Endothelial cell of umbilical vein (primary cell): Measurements from ENCODE around the gene TAMALIN. TPM values are rescaled to one million over a fixed set of nuclear protein-coding genes. Genes with fewer than 3 reads are reported as not detected.
A peak's percentile ranks its signal among the peaks of the same experiment; 100 is the strongest.

ENCODE experiments used
- BruUV-seq: library from RNA; stranded (reverse); fragments of 400-500 nt; replicated peaks from 2 replicates; lab custom pipeline; 2021; lab: Mats Ljungman, UMichigan
- CTCF ChIA-PET: fragments of 300-600, 350-600 bp; sonication (Branson Sonifier 250); formaldehyde crosslinking; loops from one replicate; lab custom pipeline; 2021; ENCODE audit warnings: antibody characterized with exemption, inconsistent platforms; lab: Charles Lee
- POLR2A ChIA-PET: fragments of 300-600, 350-600 bp; sonication (Branson Sonifier 250); formaldehyde crosslinking; loops from one replicate; lab custom pipeline; 2021; ENCODE audit warnings: antibody characterized with exemption, inconsistent platforms; lab: Charles Lee
- DNase-seq: peaks from one replicate; pipeline ENCODE4 v3.0.0-alpha.2; 2011; ENCODE audit warnings: low read depth, low spot score
- FAIRE-seq: peaks from 2 replicates; lab custom pipeline; 2011; peaks lifted over from hg19 to GRCh38; lab: Jason Lieb, UNC
- H2AFZ ChIP-seq: 2 replicates; pipeline ENCODE4 v1.6.0; 2012; ENCODE audit warnings: low read depth, low read length, control low read depth, inconsistent platforms
- H3K27ac ChIP-seq: 2 replicates; pipeline ENCODE4 v1.5.1; 2011; ENCODE audit warnings: low read depth, mild to moderate bottlenecking, control low read depth, low read length, moderate library complexity; ENCODE audit not compliant: insufficient read depth
- H3K27me3 ChIP-seq, 2 experiments: 2 replicates each; pipeline versions ENCODE4 v1.6.0 to v1.6.1; 2011; ENCODE audit warnings: low read length in 2 of 2, mixed read lengths in 1 of 2; ENCODE audit not compliant: control insufficient read depth in 2 of 2, insufficient read depth in 2 of 2
- H3K36me3 ChIP-seq, 2 experiments: 2 replicates in 1 of 2; 3 replicates in 1 of 2; pipeline ENCODE4 v1.5.1; 2011; ENCODE audit warnings: low read length in 2 of 2, mild to moderate bottlenecking in 1 of 2, moderate library complexity in 1 of 2; ENCODE audit not compliant: control insufficient read depth in 2 of 2, insufficient read depth in 2 of 2; ENCODE audit errors: extremely low read depth in 1 of 2
- H3K4me1 ChIP-seq: 3 replicates; pipeline ENCODE4 v1.5.1; 2011; ENCODE audit warnings: mild to moderate bottlenecking, low read length; ENCODE audit not compliant: control insufficient read depth, insufficient read depth; ENCODE audit errors: extremely low read depth
- H3K4me2 ChIP-seq: 2 replicates; pipeline ENCODE4 v1.6.1; 2011; ENCODE audit warnings: low read length, control low read depth, mixed read lengths; ENCODE audit not compliant: insufficient read depth
- H3K4me3 ChIP-seq, 3 experiments: fragments of 200-600 bp in 1 of 3; sonication (generic), shearing (Covaris generic) in 1 of 3; replicated peaks in 1 of 3; 2 replicates each; pipeline ENCODE4 v1.5.1; 2011 to 2016; ENCODE audit warnings: control low read depth in 3 of 3, low read length in 3 of 3, mild to moderate bottlenecking in 2 of 3, inconsistent platforms in 1 of 3, low read depth in 1 of 3, moderate library complexity in 1 of 3; ENCODE audit not compliant: insufficient read depth in 1 of 3
- H3K79me2 ChIP-seq: 2 replicates; pipeline ENCODE4 v1.6.0; 2012; ENCODE audit warnings: low read length, inconsistent platforms; ENCODE audit not compliant: control insufficient read depth, insufficient read depth
- H3K9ac ChIP-seq: replicated peaks from 2 replicates; pipeline ENCODE3; 2011; ENCODE audit warnings: low read length, control low read depth; ENCODE audit not compliant: insufficient read depth; ENCODE audit errors: extremely low read depth
- H3K9me1 ChIP-seq: replicated peaks from 3 replicates; pipeline ENCODE4 v1.6.0; 2011; ENCODE audit warnings: mild to moderate bottlenecking, low read length; ENCODE audit not compliant: control insufficient read depth, insufficient read depth; ENCODE audit errors: extremely low read depth
- H3K9me3 ChIP-seq: replicated peaks from 2 replicates; pipeline ENCODE4 v1.5.1; 2012; ENCODE audit warnings: low read length, inconsistent platforms; ENCODE audit not compliant: control insufficient read depth, insufficient read depth
- H4K20me1 ChIP-seq: replicated peaks from 2 replicates; pipeline ENCODE3; 2011; ENCODE audit warnings: mild to moderate bottlenecking, low read length; ENCODE audit not compliant: control insufficient read depth, insufficient read depth; ENCODE audit errors: extremely low read depth
- CTCF ChIP-seq, 2 donors: IDR thresholded peaks; 1 replicate in 1 of 2; 2 replicates in 1 of 2; pipeline ENCODE4 v1.5.1; 2011; ENCODE audit warnings: low read length in 2 of 2, mild to moderate bottlenecking in 2 of 2, moderate library complexity in 2 of 2, control low read depth in 1 of 2, inconsistent platforms in 1 of 2, low read depth in 1 of 2; ENCODE audit not compliant: insufficient read depth in 1 of 2; ENCODE audit errors: extremely low read depth in 1 of 2
- EZH2 ChIP-seq: IDR thresholded peaks from 2 replicates; pipeline ENCODE4 v1.6.1; 2012; ENCODE audit warnings: borderline replicate concordance, low read depth, mild to moderate bottlenecking, moderate library complexity, low read length, inconsistent platforms; ENCODE audit not compliant: severe bottlenecking
- FOS ChIP-seq: IDR thresholded peaks from 2 replicates; pipeline ENCODE4 v1.6.1; 2011; ENCODE audit warnings: mild to moderate bottlenecking, low read length, moderate library complexity, borderline replicate concordance; ENCODE audit not compliant: insufficient read depth
- GATA2 ChIP-seq: IDR thresholded peaks from 2 replicates; pipeline ENCODE4 v1.7.0; 2011; ENCODE audit warnings: low read depth, mild to moderate bottlenecking, moderate library complexity, mixed read lengths, low read length; ENCODE audit not compliant: insufficient read length, insufficient read depth
- JUN ChIP-seq: IDR thresholded peaks from 2 replicates; pipeline ENCODE4 v1.6.1; 2011; ENCODE audit warnings: borderline replicate concordance, low read depth; ENCODE audit not compliant: insufficient read length, insufficient read depth
- MAX ChIP-seq: IDR thresholded peaks from 2 replicates; pipeline ENCODE4 v1.6.1; 2011; ENCODE audit not compliant: insufficient read depth, insufficient read length
- MYC ChIP-seq: IDR thresholded peaks from one replicate; pipeline ENCODE4 v1.6.1; 2011; ENCODE audit warnings: mild to moderate bottlenecking, low read depth, low read length
- POLR2A ChIP-seq: IDR thresholded peaks from 2 replicates; pipeline ENCODE4 v1.6.1; 2012; ENCODE audit warnings: low read depth, mild to moderate bottlenecking, control low read depth, low read length
- POLR2AphosphoS5 ChIP-seq: IDR thresholded peaks from 2 replicates; pipeline ENCODE4 v1.6.1; 2012; ENCODE audit warnings: low read depth, mild to moderate bottlenecking, control low read depth, low read length, moderate library complexity; ENCODE audit not compliant: insufficient read depth
- dilution Hi-C: fragments of 300-500 bp; cut with MboI; formaldehyde crosslinking; loops from one replicate; pipeline ENCODE4 v1.15.0; 2019; ENCODE audit warnings: low sequenced_read_pairs; ENCODE audit not compliant: extremely low pct_ligation_motif_present
- intact Hi-C: fragments of 100-400 bp; cut with micrococcal nuclease; formaldehyde crosslinking; loops from one replicate; pipeline ENCODE4 v1.10.0; 2022
- polyA plus RNA-seq, 4 experiments: library from polyadenylated mRNA; depleted of rRNA in 3 of 4; stranded (reverse) in 3 of 4; unstranded in 1 of 4; fragments of >200 nt; gene quantifications; 2 replicates each; pipeline versions ENCODE4 v1.2.1 to v1.2.3, GENCODE V29; 2011 to 2012; ENCODE audit warnings: missing spikeins in 1 of 4
- total RNA-seq: library from RNA; stranded (reverse); gene quantifications from 2 replicates; pipeline ENCODE4 v1.2.3, GENCODE V29; 2021

The TAMALIN gene
- total and polyA plus RNA-seq, 2 donors (not counting 3 experiments of a cell fraction or from before 2014, with no cell fraction given) = 53.3 to 87.5 TPM

GRCh38 chr12:52005903-52006703 is 643 bp upstream of the TAMALIN start:
- no peaks in the 10 kb centered on the region for H3K27me3 ChIP-seq
- peaks cover 7 to 9% of the 10 kb centered on the region in 2 experiments for H3K36me3 ChIP-seq
- POLR2A ChIA-PET = interaction anchor here (0.6 to 5.8 kb wide), 27 partner anchors 9 to 183 kb away, joined by 3 to 221 read pairs (median 4); partner anchors contain the start of genes ANKRD33, ATG101 and NR4A1
- no peaks in the 10 kb centered on the region for H3K9me3 ChIP-seq
- no peak for TF ChIP-seq POLR2AphosphoS5
- TF ChIP-seq GATA2 = no peak
- no peak for TF ChIP-seq CTCF (IDR thresholded peaks at IDR 0.05; ENCODE audit: extremely low read depth in 1 of 2, insufficient read depth in 1 of 2, low read depth in 1 of 2, low read length in 2 of 2)
- TF ChIP-seq FOS = no peak
- TF ChIP-seq MAX = no peak
- TF ChIP-seq MYC = no peak
- TF ChIP-seq JUN = no peak
- TF ChIP-seq POLR2A = no peak
- no peak for TF ChIP-seq EZH2
- H3K4me2 ChIP-seq = peak overlapping the region; percentile 48
- dilution Hi-C loops = no loop called here
- CTCF ChIA-PET = interaction anchor here (0.8 to 11.4 kb wide), 4 partner anchors 13 to 76 kb away, joined by 4 to 946 read pairs (median 7); no protein-coding TSS in a partner anchor
- H3K4me3 ChIP-seq = peak overlapping the region in 1 of 3 experiments; percentile 95
- DNase-seq (no peak), FAIRE-seq (peak; percentile 58)
- intact Hi-C loops = no loop called here
- H3K27ac ChIP-seq = no peak overlapping the region
- no peak overlapping the region for H3K9ac ChIP-seq
- H3K4me1 ChIP-seq = peaks cover 39% of the 10 kb centered on the region
- H3K9me1 ChIP-seq = no peaks in the 10 kb centered on the region
- H4K20me1 ChIP-seq = no peaks in the 10 kb centered on the region
- H2AFZ ChIP-seq = no peak overlapping the region
- H3K79me2 ChIP-seq = peaks cover 32% of the 10 kb centered on the region
- BruUV-seq = no TSS peak
